Endometrium (tissue), 2 donors: ENCODE results near the gene CLEC4A.
"Not testable (repeated sequence)": the region's sequence is repeated elsewhere in the genome, so short reads cannot be mapped to it uniquely, and the experiment has no call there.

Experiments used
- FAIRE-seq: peaks from 2 replicates; lab custom pipeline; 2012; peaks lifted over from hg19 to GRCh38; lab: Jason Lieb, UNC
- donor health status: control.
- donor health status: control.

Gene CLEC4A

GRCh38 chr12:8134398-8134930 lies 11.0 kb downstream of the CLEC4A start:
- not testable (repeated sequence) for FAIRE-seq

GRCh38 chr12:8141647-8142046 lies 18.2 kb downstream of the CLEC4A start:
- not testable (repeated sequence) for FAIRE-seq

GRCh38 chr12:8143261-8143660 lies 19.8 kb downstream of the CLEC4A start:
- FAIRE-seq = no peak

- no peak for FAIRE-seq
Observed at GRCh38 chr12:8145754-8146441, 22.5 kb downstream of the CLEC4A start.

- FAIRE-seq = no peak
Observed at GRCh38 chr12:8146442-8146771, 23.0 kb downstream of the CLEC4A start.

GRCh38 chr12:8154526-8154925 lies 31.1 kb downstream of the CLEC4A start:
- FAIRE-seq = no peak

GRCh38 chr12:8156416-8156815 lies 33.0 kb downstream of the CLEC4A start:
- no peak for FAIRE-seq

- no peak for FAIRE-seq
Observed at GRCh38 chr12:8156845-8157244, 33.4 kb downstream of the CLEC4A start, which contains the start of gene ZNF705A. TSS of gene ZNF705A (plus strand) at chr12:8157015. CDS start at chr12:8172626, 15,611 bp downstream.

GRCh38 chr12:8157484-8158198 lies 34.2 kb downstream of the CLEC4A start:
- FAIRE-seq = no peak

- FAIRE-seq = not testable (repeated sequence)
Observed at GRCh38 chr12:8172911-8173310, 49.5 kb downstream of the CLEC4A start.

- FAIRE-seq = not testable (repeated sequence)
Observed at GRCh38 chr12:8179989-8180585, 56.7 kb downstream of the CLEC4A start.

- not testable (repeated sequence) for FAIRE-seq
Observed at GRCh38 chr12:8181271-8181670, 57.9 kb downstream of the CLEC4A start.

GRCh38 chr12:8182923-8183322 lies 59.5 kb downstream of the CLEC4A start:
- FAIRE-seq = not testable (repeated sequence)

GRCh38 chr12:8183346-8183745 lies 59.9 kb downstream of the CLEC4A start:
- FAIRE-seq = not testable (repeated sequence)

GRCh38 chr12:8184206-8184605 lies 60.8 kb downstream of the CLEC4A start:
- FAIRE-seq = not testable (repeated sequence)

GRCh38 chr12:8188088-8188487 lies 64.7 kb downstream of the CLEC4A start:
- not testable (repeated sequence) for FAIRE-seq
